ENCODE data around the gene TMEM138. TPM values are rescaled to one million over a fixed set of nuclear protein-coding genes. Genes with fewer than 3 reads are reported as not detected.

The TMEM138 gene
- total RNA-seq, 3 donors from 2014 or later: 35.2 to 38.2 (median 37.8) TPM

GRCh38 chr11:61361237-61361740, 885 bp upstream of the TMEM138 start:
- intact Hi-C loops (cut with DNase I, micrococcal nuclease): no loop called here
- DNase-seq: no peak
- Histone ChIP-seq H3K9me3 (no peaks in the 10 kb centered on the region), H3K36me3 (ENCODE audit: low read depth) (peaks cover 8% of the 10 kb centered on the region), H3K4me3 (peak overlapping the region; percentile 52), H3K4me1 (ENCODE audit: low read depth) (peaks cover 36% of the 10 kb centered on the region)
- no peak for TF ChIP-seq CTCF (IDR thresholded peaks at IDR 0.05)
- ATAC-seq: peak; percentile 0

- intact Hi-C loops (cut with DNase I, micrococcal nuclease): no loop called here
- DNase-seq (peak in 2 of 3 donors; percentile 44 to 52), ATAC-seq (peak; percentile 1)
- Histone ChIP-seq H3K4me3 (peak overlapping the region; percentile 52), H3K9me3 (no peaks in the 10 kb centered on the region), H3K4me1 (ENCODE audit: low read depth) (peaks cover 36% of the 10 kb centered on the region), H3K36me3 (ENCODE audit: low read depth) (peaks cover 12% of the 10 kb centered on the region)
- TF ChIP-seq CTCF (IDR thresholded peaks at IDR 0.05): no peak
Measured at GRCh38 chr11:61362542-61362875, 335 bp downstream of the TMEM138 start.

GRCh38 chr11:61364012-61364675, 2.0 kb downstream of the TMEM138 start:
- TF ChIP-seq CTCF (IDR thresholded peaks at IDR 0.05): no peak
- H3K4me3 ChIP-seq: no peak overlapping the region
- intact Hi-C loops (cut with DNase I, micrococcal nuclease): no loop called here
- ATAC-seq (no peak), DNase-seq (no peak)
- H3K36me3 ChIP-seq (ENCODE audit: low read depth): peaks cover 14% of the 10 kb centered on the region
- H3K4me1 ChIP-seq (ENCODE audit: low read depth): peaks cover 28% of the 10 kb centered on the region
- H3K9me3 ChIP-seq: no peaks in the 10 kb centered on the region

- intact Hi-C loops (cut with DNase I, micrococcal nuclease): no loop called here
Measured at GRCh38 chr11:61367406-61367805, 5.2 kb downstream of the TMEM138 start.

GRCh38 chr11:61368646-61369045, 6.5 kb downstream of the TMEM138 start:
- Histone ChIP-seq H3K36me3 (ENCODE audit: low read depth) (peaks cover 14% of the 10 kb centered on the region), H3K4me3 (no peak overlapping the region), H3K9me3 (no peaks in the 10 kb centered on the region), H3K4me1 (ENCODE audit: low read depth) (no peaks in the 10 kb centered on the region)
- TF ChIP-seq CTCF (IDR thresholded peaks at IDR 0.05): no peak
- intact Hi-C loops (cut with DNase I, micrococcal nuclease): no loop called here
- ATAC-seq: no peak
- DNase-seq: no peak

More at GRCh38 chr11:61367406-61367805, 5.2 kb downstream of the TMEM138 start:
- Histone ChIP-seq H3K4me3 (no peak overlapping the region), H3K4me1 (ENCODE audit: low read depth) (peaks cover 7% of the 10 kb centered on the region), H3K36me3 (ENCODE audit: low read depth) (peaks cover 14% of the 10 kb centered on the region), H3K9me3 (no peaks in the 10 kb centered on the region)
- ATAC-seq: no peak
- no peak for TF ChIP-seq CTCF (IDR thresholded peaks at IDR 0.05)
- no peak for DNase-seq
